T-helper 22 cell (primary cell): ENCODE measurements around the gene STAT3.
A peak's percentile ranks its signal among the peaks of the same experiment; 100 is the strongest.
"Not testable (repeated sequence)": the region's sequence is repeated elsewhere in the genome, so short reads cannot be mapped to it uniquely, and the experiment has no call there.

ENCODE experiments used
- DNase-seq: peaks from one replicate; pipeline ENCODE4 v3.0.0-alpha.2; 2020; ENCODE audit warnings: low read depth

The STAT3 gene

GRCh38 chr17:42388381-42389134, at the start of gene STAT3:
STAT3 (minus strand) TSS chr17:42388442; CDS start chr17:42348516, 39,926 bp downstream.
- DNase-seq: peak; percentile 99

GRCh38 chr17:42436391-42436790, 48.1 kb upstream of the STAT3 start:
- DNase-seq: no peak

- no peak for DNase-seq
Measured at GRCh38 chr17:42431758-42432161, 43.5 kb upstream of the STAT3 start.

- DNase-seq: no peak
Measured at GRCh38 chr17:42429726-42430447, 41.6 kb upstream of the STAT3 start.

- no peak for DNase-seq
Measured at GRCh38 chr17:42428141-42428944, 40.1 kb upstream of the STAT3 start.

- no peak for DNase-seq
Measured at GRCh38 chr17:42424991-42425610, 36.9 kb upstream of the STAT3 start.

- DNase-seq: no peak
Measured at GRCh38 chr17:42423766-42424165, 35.5 kb upstream of the STAT3 start.

- no peak for DNase-seq
Measured at GRCh38 chr17:42422958-42423712, 34.9 kb upstream of the STAT3 start, which contains the start of gene CAVIN1. CAVIN1 (minus strand) TSS chr17:42423256; CDS start chr17:42423097, 159 bp downstream.

GRCh38 chr17:42422412-42422957, 34.2 kb upstream of the STAT3 start:
- DNase-seq: no peak

- no peak for DNase-seq
Measured at GRCh38 chr17:42421507-42422338, 33.5 kb upstream of the STAT3 start.

- DNase-seq: no peak
Measured at GRCh38 chr17:42421136-42421506, 32.9 kb upstream of the STAT3 start.

GRCh38 chr17:42417981-42418380, 29.7 kb upstream of the STAT3 start:
- not testable (repeated sequence) for DNase-seq

- DNase-seq: no peak
Measured at GRCh38 chr17:42414704-42415409, 26.6 kb upstream of the STAT3 start.

- no peak for DNase-seq
Measured at GRCh38 chr17:42413464-42414040, 25.3 kb upstream of the STAT3 start.

- DNase-seq: no peak
Measured at GRCh38 chr17:42411905-42412679, 23.9 kb upstream of the STAT3 start.

- no peak for DNase-seq
Measured at GRCh38 chr17:42411361-42411760, 23.1 kb upstream of the STAT3 start.

GRCh38 chr17:42410319-42410685, 22.1 kb upstream of the STAT3 start:
- no peak for DNase-seq
